ENCODE data around the gene POLK. TPM values are rescaled to one million over a fixed set of nuclear protein-coding genes. Genes with fewer than 3 reads are reported as not detected.

POLK gene
- 34.7 and 36.8 TPM in 2 replicates for total RNA-seq

- Histone ChIP-seq H3K36me3 (ENCODE audit: insufficient read depth, low read length) (peaks cover 4% of the 10 kb centered on the region), H2AFZ (ENCODE audit: low read length) (peak within 1 kb of the TSS; percentile 97), H3K27ac (ENCODE audit: low read depth, low read length) (peak within 1 kb of the TSS; percentile 94), H4K20me1 (ENCODE audit: insufficient read depth, low read length) (peaks cover 19% of the 10 kb centered on the region), H3K4me2 (ENCODE audit: insufficient read depth, low read length) (peak within 1 kb of the TSS; percentile 90), H3K9me3 (ENCODE audit: low read depth, low read length) (no peaks in the 10 kb centered on the region), H3K4me1 (ENCODE audit: insufficient read depth, low read length) (peaks cover 18% of the 10 kb centered on the region), H3K4me3 (ENCODE audit: insufficient read depth, low read length) (peak within 1 kb of the TSS; percentile 93), H3K79me2 (ENCODE audit: insufficient read depth, low read length) (peaks cover 96% of the 10 kb centered on the region), H3K27me3 (ENCODE audit: insufficient read depth, low read length) (no peaks in the 10 kb centered on the region)
- peak; percentile 98 for DNase-seq (ENCODE audit: insufficient read length, low spot score, missing footprints)
- TF ChIP-seq, protein P1, sequence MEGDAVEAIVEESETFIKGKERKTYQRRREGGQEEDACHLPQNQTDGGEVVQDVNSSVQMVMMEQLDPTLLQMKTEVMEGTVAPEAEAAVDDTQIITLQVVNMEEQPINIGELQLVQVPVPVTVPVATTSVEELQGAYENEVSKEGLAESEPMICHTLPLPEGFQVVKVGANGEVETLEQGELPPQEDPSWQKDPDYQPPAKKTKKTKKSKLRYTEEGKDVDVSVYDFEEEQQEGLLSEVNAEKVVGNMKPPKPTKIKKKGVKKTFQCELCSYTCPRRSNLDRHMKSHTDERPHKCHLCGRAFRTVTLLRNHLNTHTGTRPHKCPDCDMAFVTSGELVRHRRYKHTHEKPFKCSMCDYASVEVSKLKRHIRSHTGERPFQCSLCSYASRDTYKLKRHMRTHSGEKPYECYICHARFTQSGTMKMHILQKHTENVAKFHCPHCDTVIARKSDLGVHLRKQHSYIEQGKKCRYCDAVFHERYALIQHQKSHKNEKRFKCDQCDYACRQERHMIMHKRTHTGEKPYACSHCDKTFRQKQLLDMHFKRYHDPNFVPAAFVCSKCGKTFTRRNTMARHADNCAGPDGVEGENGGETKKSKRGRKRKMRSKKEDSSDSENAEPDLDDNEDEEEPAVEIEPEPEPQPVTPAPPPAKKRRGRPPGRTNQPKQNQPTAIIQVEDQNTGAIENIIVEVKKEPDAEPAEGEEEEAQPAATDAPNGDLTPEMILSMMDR (IDR thresholded peaks at IDR 0.05; ENCODE audit: extremely low read depth, low read depth, low read length), result no peak
These were observed at the start of gene POLK, which contains the start of gene CERT1 for GRCh38 chr5:75511435-75512382. POLK (plus strand) TSS chr5:75511891. CERT1 (minus strand) TSS chr5:75511629; CDS start chr5:75511207, 422 bp downstream.

DNA sequence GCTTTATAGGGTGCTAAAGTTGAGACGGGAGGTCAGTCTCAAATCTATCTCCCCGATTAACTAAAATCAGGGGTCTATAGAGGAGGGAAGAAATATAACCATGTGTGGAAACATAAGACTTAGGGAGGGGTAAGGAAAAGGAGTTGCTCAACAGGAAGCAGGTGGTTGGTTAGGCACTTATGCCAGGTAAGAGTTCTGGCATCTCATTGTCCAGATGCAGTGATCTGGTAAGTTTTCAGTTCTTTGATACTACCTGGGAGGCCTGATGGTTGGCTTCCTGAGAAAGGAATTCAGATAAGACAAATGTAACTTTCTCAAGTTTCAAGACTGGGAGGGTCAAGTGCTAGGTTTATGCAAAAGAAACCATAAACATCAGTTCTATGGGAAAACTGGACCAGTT lies 48.0 kb upstream of the POLK start:
- H4K20me1 ChIP-seq (ENCODE audit: insufficient read depth, low read length), result peaks cover 10% of the 10 kb centered on the region
- peaks cover 78% of the 10 kb centered on the region for H3K79me2 ChIP-seq (ENCODE audit: insufficient read depth, low read length)
- H2AFZ ChIP-seq (ENCODE audit: low read length), result no peak overlapping the region
- no peaks in the 10 kb centered on the region for H3K36me3 ChIP-seq (ENCODE audit: insufficient read depth, low read length)
- H3K27me3 ChIP-seq (ENCODE audit: insufficient read depth, low read length), result no peaks in the 10 kb centered on the region
- TF ChIP-seq, protein P1 (IDR thresholded peaks at IDR 0.05; ENCODE audit: extremely low read depth, low read depth, low read length), result no peak
- H3K27ac ChIP-seq (ENCODE audit: low read depth, low read length), result no peak overlapping the region
- peaks cover 4% of the 10 kb centered on the region for H3K4me1 ChIP-seq (ENCODE audit: insufficient read depth, low read length)
- no peak overlapping the region for H3K4me3 ChIP-seq (ENCODE audit: insufficient read depth, low read length)
- no peak for DNase-seq (ENCODE audit: insufficient read length, low spot score, missing footprints)
- peaks cover 6% of the 10 kb centered on the region for H3K9me3 ChIP-seq (ENCODE audit: low read depth, low read length)
- H3K4me2 ChIP-seq (ENCODE audit: insufficient read depth, low read length), result no peak overlapping the region

- peaks cover 19% of the 10 kb centered on the region for H4K20me1 ChIP-seq (ENCODE audit: insufficient read depth, low read length)
- no peaks in the 10 kb centered on the region for H3K27me3 ChIP-seq (ENCODE audit: insufficient read depth, low read length)
- TF ChIP-seq, protein P1 (IDR thresholded peaks at IDR 0.05; ENCODE audit: extremely low read depth, low read depth, low read length), result no peak
- H2AFZ ChIP-seq (ENCODE audit: low read length), result no peak overlapping the region
- H3K4me3 ChIP-seq (ENCODE audit: insufficient read depth, low read length), result no peak overlapping the region
- H3K4me2 ChIP-seq (ENCODE audit: insufficient read depth, low read length), result no peak overlapping the region
- peaks cover 4% of the 10 kb centered on the region for H3K4me1 ChIP-seq (ENCODE audit: insufficient read depth, low read length)
- H3K27ac ChIP-seq (ENCODE audit: low read depth, low read length), result no peak overlapping the region
- no peak for DNase-seq (ENCODE audit: insufficient read length, low spot score, missing footprints)
- no peaks in the 10 kb centered on the region for H3K36me3 ChIP-seq (ENCODE audit: insufficient read depth, low read length)
- H3K9me3 ChIP-seq (ENCODE audit: low read depth, low read length), result peaks cover 8% of the 10 kb centered on the region
- peaks cover 88% of the 10 kb centered on the region for H3K79me2 ChIP-seq (ENCODE audit: insufficient read depth, low read length)
These were observed 46.2 kb upstream of the POLK start for GRCh38 chr5:75465480-75465879.

Data from osteoblast (primary cell).